Hepatocyte (in vitro differentiated cells): ENCODE data around the gene ADAM33.

ENCODE experiments used
- EZH2 ChIP-seq: fragments of 200-600 bp; sonication (generic); IDR thresholded peaks from 2 replicates; pipeline ENCODE4 v1.6.1; 2016; ENCODE audit warnings: antibody characterized with exemption, mild to moderate bottlenecking, borderline replicate concordance
- TF ChIP-seq, protein P1 (sequence below): fragments of 200-600 bp; sonication (generic); IDR thresholded peaks from 2 replicates; pipeline ENCODE4 v1.5.1; 2016; ENCODE audit warnings: antibody characterized with exemption, mild to moderate bottlenecking; ENCODE audit not compliant: poor library complexity

DNA sequence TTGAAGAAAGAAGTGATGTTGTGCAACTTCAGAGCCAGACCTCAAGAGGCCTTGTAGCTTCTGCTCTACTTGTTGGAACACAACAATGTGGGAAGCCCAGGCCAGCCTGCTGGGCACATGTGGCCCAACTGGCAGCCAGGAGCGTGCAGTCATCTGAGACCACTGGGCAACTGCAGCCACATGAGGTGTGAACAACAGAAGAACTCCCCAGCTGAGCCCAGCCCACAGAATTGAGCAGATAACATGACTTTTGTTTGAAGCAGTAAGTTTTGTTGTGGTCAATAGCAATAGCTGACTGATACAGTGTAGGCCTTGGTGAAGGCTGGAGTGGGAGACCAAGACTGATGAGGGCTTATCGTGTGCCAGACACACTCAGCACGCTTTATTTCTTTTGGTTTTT is 8.6 kb upstream of the ADAM33 start:
- TF ChIP-seq, protein P1, sequence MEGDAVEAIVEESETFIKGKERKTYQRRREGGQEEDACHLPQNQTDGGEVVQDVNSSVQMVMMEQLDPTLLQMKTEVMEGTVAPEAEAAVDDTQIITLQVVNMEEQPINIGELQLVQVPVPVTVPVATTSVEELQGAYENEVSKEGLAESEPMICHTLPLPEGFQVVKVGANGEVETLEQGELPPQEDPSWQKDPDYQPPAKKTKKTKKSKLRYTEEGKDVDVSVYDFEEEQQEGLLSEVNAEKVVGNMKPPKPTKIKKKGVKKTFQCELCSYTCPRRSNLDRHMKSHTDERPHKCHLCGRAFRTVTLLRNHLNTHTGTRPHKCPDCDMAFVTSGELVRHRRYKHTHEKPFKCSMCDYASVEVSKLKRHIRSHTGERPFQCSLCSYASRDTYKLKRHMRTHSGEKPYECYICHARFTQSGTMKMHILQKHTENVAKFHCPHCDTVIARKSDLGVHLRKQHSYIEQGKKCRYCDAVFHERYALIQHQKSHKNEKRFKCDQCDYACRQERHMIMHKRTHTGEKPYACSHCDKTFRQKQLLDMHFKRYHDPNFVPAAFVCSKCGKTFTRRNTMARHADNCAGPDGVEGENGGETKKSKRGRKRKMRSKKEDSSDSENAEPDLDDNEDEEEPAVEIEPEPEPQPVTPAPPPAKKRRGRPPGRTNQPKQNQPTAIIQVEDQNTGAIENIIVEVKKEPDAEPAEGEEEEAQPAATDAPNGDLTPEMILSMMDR = no peak
- TF ChIP-seq EZH2 = no peak
